ENCODE data around the gene RNF26.

The RNF26 gene

GRCh38 chr11:119361941-119362725 lies 27.8 kb downstream of the RNF26 start:
- peaks cover 23 to 50% of the 10 kb centered on the region in 2 donors for H3K4me1 ChIP-seq (ENCODE audit: control insufficient read depth in 1 of 2, insufficient read depth in 2 of 2, low read length in 2 of 2)
- H3K4me3 ChIP-seq (ENCODE audit: low read depth in 1 of 2, low read length in 2 of 2), result peak overlapping the region; percentile 0 to 46
- peaks cover 10% of the 10 kb centered on the region for H3K27me3 ChIP-seq (ENCODE audit: low read depth, low read length)
- H3K36me3 ChIP-seq (ENCODE audit: control insufficient read depth in 1 of 2, insufficient read depth in 2 of 2, low read length in 2 of 2), result peaks cover 6 to 20% of the 10 kb centered on the region in 2 donors
- no peak overlapping the region for H3K27ac ChIP-seq (ENCODE audit: low read length)
- H3K9me3 ChIP-seq (ENCODE audit: control insufficient read depth in 1 of 2, low read length in 2 of 2), result no peaks in the 10 kb centered on the region

GRCh38 chr11:119362741-119363080 lies 28.4 kb downstream of the RNF26 start:
- Histone ChIP-seq H3K4me3 (ENCODE audit: low read depth in 1 of 2, low read length in 2 of 2) (peak overlapping the region; percentile 0 to 46), H3K36me3 (ENCODE audit: control insufficient read depth in 1 of 2, insufficient read depth in 2 of 2, low read length in 2 of 2) (peaks cover 2 to 20% of the 10 kb centered on the region in 2 donors), H3K9me3 (ENCODE audit: control insufficient read depth in 1 of 2, low read length in 2 of 2) (no peaks in the 10 kb centered on the region), H3K4me1 (ENCODE audit: control insufficient read depth in 1 of 2, insufficient read depth in 2 of 2, low read length in 2 of 2) (peaks cover 24 to 56% of the 10 kb centered on the region in 2 donors), H3K27ac (ENCODE audit: low read length) (no peak overlapping the region), H3K27me3 (ENCODE audit: low read depth, low read length) (peaks cover 10% of the 10 kb centered on the region)

- Histone ChIP-seq H3K27ac (ENCODE audit: low read length) (peak overlapping the region; percentile 35), H3K4me1 (ENCODE audit: control insufficient read depth in 1 of 2, insufficient read depth in 2 of 2, low read length in 2 of 2) (peaks cover 29 to 61% of the 10 kb centered on the region in 2 donors)
These were observed 28.9 kb downstream of the RNF26 start for GRCh38 chr11:119363081-119363850.

GRCh38 chr11:119363851-119364590 lies 29.7 kb downstream of the RNF26 start:
- Histone ChIP-seq H3K4me1 (ENCODE audit: control insufficient read depth in 1 of 2, insufficient read depth in 2 of 2, low read length in 2 of 2) (peaks cover 36 to 69% of the 10 kb centered on the region in 2 donors), H3K4me3 (ENCODE audit: low read depth in 1 of 2, low read length in 2 of 2) (peak overlapping the region; percentile 21 to 46), H3K27ac (ENCODE audit: low read length) (peak overlapping the region; percentile 60)

More at GRCh38 chr11:119363081-119363850, 28.9 kb downstream of the RNF26 start:
- Histone ChIP-seq H3K9me3 (ENCODE audit: control insufficient read depth in 1 of 2, low read length in 2 of 2) (no peaks in the 10 kb centered on the region), H3K27me3 (ENCODE audit: low read depth, low read length) (peaks cover 10% of the 10 kb centered on the region), H3K36me3 (ENCODE audit: control insufficient read depth in 1 of 2, insufficient read depth in 2 of 2, low read length in 2 of 2) (peaks cover 0 to 17% of the 10 kb centered on the region in 2 donors), H3K4me3 (ENCODE audit: low read depth in 1 of 2, low read length in 2 of 2) (peak overlapping the region; percentile 0 to 46)

GRCh38 chr11:119365071-119365591 lies 30.8 kb downstream of the RNF26 start:
- H3K9me3 ChIP-seq (ENCODE audit: control insufficient read depth in 1 of 2, low read length in 2 of 2), result no peaks in the 10 kb centered on the region
- peak overlapping the region; percentile 13 to 21 for H3K4me3 ChIP-seq (ENCODE audit: low read depth in 1 of 2, low read length in 2 of 2)
- peaks cover 0 to under 1% of the 10 kb centered on the region in 2 donors for H3K36me3 ChIP-seq (ENCODE audit: control insufficient read depth in 1 of 2, insufficient read depth in 2 of 2, low read length in 2 of 2)
- peaks cover 38 to 77% of the 10 kb centered on the region in 2 donors for H3K4me1 ChIP-seq (ENCODE audit: control insufficient read depth in 1 of 2, insufficient read depth in 2 of 2, low read length in 2 of 2)
- peak overlapping the region; percentile 60 for H3K27ac ChIP-seq (ENCODE audit: low read length)
- peaks cover 10% of the 10 kb centered on the region for H3K27me3 ChIP-seq (ENCODE audit: low read depth, low read length)

More at GRCh38 chr11:119363851-119364590, 29.7 kb downstream of the RNF26 start:
- peaks cover 10% of the 10 kb centered on the region for H3K27me3 ChIP-seq (ENCODE audit: low read depth, low read length)
- peaks cover 0 to 11% of the 10 kb centered on the region in 2 donors for H3K36me3 ChIP-seq (ENCODE audit: control insufficient read depth in 1 of 2, insufficient read depth in 2 of 2, low read length in 2 of 2)
- no peaks in the 10 kb centered on the region for H3K9me3 ChIP-seq (ENCODE audit: control insufficient read depth in 1 of 2, low read length in 2 of 2)

GRCh38 chr11:119366690-119367620 lies 32.6 kb downstream of the RNF26 start:
- H3K36me3 ChIP-seq (ENCODE audit: control insufficient read depth in 1 of 2, insufficient read depth in 2 of 2, low read length in 2 of 2), result no peaks in the 10 kb centered on the region
- H3K4me1 ChIP-seq (ENCODE audit: control insufficient read depth in 1 of 2, insufficient read depth in 2 of 2, low read length in 2 of 2), result peaks cover 37 to 81% of the 10 kb centered on the region in 2 donors
- no peak overlapping the region for H3K27ac ChIP-seq (ENCODE audit: low read length)
- H3K9me3 ChIP-seq (ENCODE audit: control insufficient read depth in 1 of 2, low read length in 2 of 2), result no peaks in the 10 kb centered on the region
- no peak overlapping the region for H3K4me3 ChIP-seq (ENCODE audit: low read depth in 1 of 2, low read length in 2 of 2)
- peaks cover 10% of the 10 kb centered on the region for H3K27me3 ChIP-seq (ENCODE audit: low read depth, low read length)

GRCh38 chr11:119367661-119368120 lies 33.4 kb downstream of the RNF26 start:
- peaks cover 36 to 76% of the 10 kb centered on the region in 2 donors for H3K4me1 ChIP-seq (ENCODE audit: control insufficient read depth in 1 of 2, insufficient read depth in 2 of 2, low read length in 2 of 2)
- no peaks in the 10 kb centered on the region for H3K9me3 ChIP-seq (ENCODE audit: control insufficient read depth in 1 of 2, low read length in 2 of 2)
- H3K4me3 ChIP-seq (ENCODE audit: low read depth in 1 of 2, low read length in 2 of 2), result no peak overlapping the region
- H3K27ac ChIP-seq (ENCODE audit: low read length), result peak overlapping the region; percentile 68
- H3K36me3 ChIP-seq (ENCODE audit: control insufficient read depth in 1 of 2, insufficient read depth in 2 of 2, low read length in 2 of 2), result no peaks in the 10 kb centered on the region
- peaks cover 10% of the 10 kb centered on the region for H3K27me3 ChIP-seq (ENCODE audit: low read depth, low read length)

- peak overlapping the region; percentile 68 for H3K27ac ChIP-seq (ENCODE audit: low read length)
- no peaks in the 10 kb centered on the region for H3K9me3 ChIP-seq (ENCODE audit: control insufficient read depth in 1 of 2, low read length in 2 of 2)
- peak overlapping the region in 1 of 2 donors; percentile 29 for H3K4me3 ChIP-seq (ENCODE audit: low read depth in 1 of 2, low read length in 2 of 2)
- no peaks in the 10 kb centered on the region for H3K36me3 ChIP-seq (ENCODE audit: control insufficient read depth in 1 of 2, insufficient read depth in 2 of 2, low read length in 2 of 2)
- peaks cover 36 to 69% of the 10 kb centered on the region in 2 donors for H3K4me1 ChIP-seq (ENCODE audit: control insufficient read depth in 1 of 2, insufficient read depth in 2 of 2, low read length in 2 of 2)
- peaks cover 10% of the 10 kb centered on the region for H3K27me3 ChIP-seq (ENCODE audit: low read depth, low read length)
These were observed 34.1 kb downstream of the RNF26 start for GRCh38 chr11:119368121-119369034.

- H3K4me1 ChIP-seq (ENCODE audit: control insufficient read depth in 1 of 2, insufficient read depth in 2 of 2, low read length in 2 of 2), result peaks cover 35 to 69% of the 10 kb centered on the region in 2 donors
These were observed 35.0 kb downstream of the RNF26 start for GRCh38 chr11:119369132-119369925.

More at GRCh38 chr11:119369132-119369925, 35.0 kb downstream of the RNF26 start:
- Histone ChIP-seq H3K9me3 (ENCODE audit: control insufficient read depth in 1 of 2, low read length in 2 of 2) (no peaks in the 10 kb centered on the region), H3K27ac (ENCODE audit: low read length) (peak overlapping the region; percentile 68), H3K27me3 (ENCODE audit: low read depth, low read length) (peaks cover 10% of the 10 kb centered on the region), H3K4me3 (ENCODE audit: low read depth in 1 of 2, low read length in 2 of 2) (no peak overlapping the region), H3K36me3 (ENCODE audit: control insufficient read depth in 1 of 2, insufficient read depth in 2 of 2, low read length in 2 of 2) (no peaks in the 10 kb centered on the region)

Measured in muscle layer of duodenum (tissue), 2 donors.